HG03442 (cell line): ENCODE measurements around the gene TSPAN3.

Experiments used
- ATAC-seq: cut with Tn5 transposase; IDR thresholded peaks from one replicate; pipeline ENCODE4 v1.9.1; 2021; ENCODE audit warnings: mild to moderate bottlenecking, moderate library complexity; ENCODE audit not compliant: unreplicated experiment

TSPAN3 gene

GRCh38 chr15:77070495-77071304, at the start of gene TSPAN3:
TSPAN3 (minus strand) TSS chr15:77071109; CDS start chr15:77070954, 155 bp downstream.
- peak; percentile 87 for ATAC-seq

DNA sequence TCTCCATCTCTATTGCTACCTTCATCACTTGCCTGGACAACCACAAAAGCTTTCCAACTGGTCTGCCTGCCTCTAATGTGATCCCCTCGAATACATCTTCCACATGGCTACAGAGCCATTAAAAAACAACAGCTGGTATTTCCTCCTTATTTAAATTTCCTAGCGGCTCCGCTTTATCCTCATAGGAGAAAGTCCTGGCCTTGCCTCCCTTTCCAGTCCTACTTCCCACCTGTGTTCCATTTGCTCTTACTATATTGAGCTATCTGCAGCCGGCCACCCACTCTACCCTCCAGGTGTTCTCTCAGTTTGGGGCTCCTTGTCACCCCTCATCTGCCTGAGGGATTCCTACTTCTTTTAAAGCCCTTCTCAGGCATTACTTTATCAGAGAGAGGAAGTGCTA, 49.7 kb upstream of the TSPAN3 start:
- ATAC-seq: no peak

DNA sequence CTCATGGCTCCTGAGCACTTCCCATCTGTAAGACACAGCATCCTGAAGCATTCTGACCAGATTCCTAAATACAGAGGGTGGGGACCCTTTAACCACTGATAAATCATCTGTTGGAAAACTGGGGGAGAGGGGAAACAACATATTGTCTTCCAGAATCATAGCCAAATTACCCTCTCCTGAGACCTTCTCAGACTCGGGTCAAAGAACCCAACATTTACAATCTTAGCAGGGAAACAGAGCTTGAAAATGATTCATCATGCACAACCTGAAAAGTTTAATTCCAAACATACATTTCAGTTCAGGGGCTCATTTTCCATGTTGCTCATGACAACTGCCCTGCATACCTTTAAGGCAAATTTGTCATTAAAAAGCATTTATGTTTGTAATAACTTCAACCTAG, 48.5 kb upstream of the TSPAN3 start:
- ATAC-seq: no peak

- no peak for ATAC-seq
Measured at GRCh38 chr15:77118882-77119321, 48.0 kb upstream of the TSPAN3 start.

- ATAC-seq: no peak
Measured at GRCh38 chr15:77115179-77115578, 44.3 kb upstream of the TSPAN3 start.

GRCh38 chr15:77112838-77113504, 42.1 kb upstream of the TSPAN3 start:
- no peak for ATAC-seq

- ATAC-seq: no peak
Measured at GRCh38 chr15:77111789-77112188, 40.9 kb upstream of the TSPAN3 start.

DNA sequence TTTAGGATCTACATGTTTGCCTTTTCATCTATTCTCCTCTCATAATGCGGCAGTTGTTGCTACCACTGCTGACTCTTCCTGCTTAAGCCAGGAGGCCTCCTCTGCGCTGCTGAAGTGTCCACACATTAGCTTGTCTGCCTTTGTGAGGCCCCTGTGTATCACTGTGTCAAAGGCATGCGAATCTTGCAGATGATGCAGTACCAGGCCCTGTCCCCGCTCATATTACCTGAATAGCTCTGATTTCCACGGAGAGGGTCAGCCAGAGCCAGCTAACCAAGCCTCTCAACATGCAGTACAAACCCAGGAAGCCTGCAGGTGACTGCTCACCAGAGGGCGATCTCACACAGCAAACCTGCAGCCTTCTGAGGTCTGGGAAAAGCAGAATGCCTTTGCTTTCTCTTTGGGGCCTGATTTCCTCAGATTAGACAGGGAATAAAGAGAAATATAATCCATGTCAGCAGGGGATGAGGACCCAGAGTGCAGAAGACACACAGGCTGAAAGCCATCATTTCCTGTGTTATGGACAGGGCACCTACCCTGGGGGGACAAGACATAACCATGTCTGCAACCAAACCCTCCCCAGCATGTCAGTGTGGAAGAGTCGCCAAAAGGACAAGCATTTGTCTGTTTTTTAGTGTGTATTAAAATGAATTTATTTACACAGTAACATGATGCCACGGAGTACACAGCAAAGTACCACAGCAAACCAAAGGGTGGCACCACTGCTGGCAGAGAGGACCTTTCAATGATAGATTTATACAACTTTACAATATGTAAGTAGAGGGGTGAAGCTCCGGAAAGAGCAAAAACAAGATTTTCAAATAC, 36.8 kb upstream of the TSPAN3 start:
- ATAC-seq: no peak

DNA sequence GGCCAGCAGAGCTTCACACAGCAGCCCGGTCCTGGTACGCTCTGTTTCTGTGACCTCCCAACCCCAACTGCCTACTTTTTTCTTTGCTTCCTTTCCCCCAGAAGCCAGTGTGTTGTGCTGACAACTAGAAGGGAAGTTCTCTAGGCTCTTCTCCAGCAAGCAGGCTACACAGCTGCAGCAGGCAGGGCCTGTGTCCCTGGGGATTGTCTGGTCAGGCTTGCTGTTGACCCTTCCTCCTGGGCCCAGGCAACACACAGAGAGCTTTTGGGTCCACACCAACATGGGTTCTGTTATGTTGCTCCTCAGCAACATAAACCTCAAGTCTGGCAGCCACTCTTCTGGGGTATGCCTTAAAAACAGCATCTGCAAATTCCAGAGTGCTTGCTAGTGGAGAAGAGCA, 36.2 kb upstream of the TSPAN3 start:
- no peak for ATAC-seq

- no peak for ATAC-seq
Measured at GRCh38 chr15:77104155-77104554, 33.2 kb upstream of the TSPAN3 start.

DNA sequence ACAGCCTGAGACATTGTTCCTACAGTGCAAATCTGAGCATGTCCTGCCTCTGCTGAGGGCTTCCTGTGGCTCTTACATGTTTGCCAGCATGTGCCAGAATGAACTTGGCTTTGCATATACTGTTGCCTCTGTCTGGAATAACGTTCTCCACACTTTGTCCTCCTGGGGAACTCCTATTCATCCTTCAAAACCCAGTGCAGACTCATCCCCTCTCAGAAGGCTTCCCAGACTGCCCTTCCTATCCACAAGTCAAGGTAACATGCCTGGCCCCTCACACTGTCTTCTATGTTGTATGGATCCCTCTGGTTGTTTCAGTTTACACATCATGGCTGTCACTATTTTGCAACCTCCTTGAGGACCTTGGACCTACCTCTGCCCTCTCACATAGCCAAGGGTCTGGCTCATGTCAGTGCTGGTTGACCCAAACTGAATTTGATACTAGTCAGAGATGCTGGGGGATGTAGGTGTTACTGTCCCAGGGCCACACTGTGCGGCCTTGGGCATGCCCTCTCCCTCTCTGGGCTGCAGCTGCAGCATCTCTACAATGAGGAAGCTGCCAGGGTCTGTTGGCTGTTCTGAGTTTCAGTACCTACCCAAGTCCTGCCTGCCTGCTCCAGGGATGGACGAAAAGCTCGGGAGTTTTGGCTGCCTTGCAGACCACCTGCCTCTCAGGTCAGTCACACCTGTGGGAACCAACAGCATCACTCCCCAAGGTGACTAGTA, 29.0 kb upstream of the TSPAN3 start:
- no peak for ATAC-seq

GRCh38 chr15:77098572-77098971, 27.7 kb upstream of the TSPAN3 start:
- no peak for ATAC-seq

DNA sequence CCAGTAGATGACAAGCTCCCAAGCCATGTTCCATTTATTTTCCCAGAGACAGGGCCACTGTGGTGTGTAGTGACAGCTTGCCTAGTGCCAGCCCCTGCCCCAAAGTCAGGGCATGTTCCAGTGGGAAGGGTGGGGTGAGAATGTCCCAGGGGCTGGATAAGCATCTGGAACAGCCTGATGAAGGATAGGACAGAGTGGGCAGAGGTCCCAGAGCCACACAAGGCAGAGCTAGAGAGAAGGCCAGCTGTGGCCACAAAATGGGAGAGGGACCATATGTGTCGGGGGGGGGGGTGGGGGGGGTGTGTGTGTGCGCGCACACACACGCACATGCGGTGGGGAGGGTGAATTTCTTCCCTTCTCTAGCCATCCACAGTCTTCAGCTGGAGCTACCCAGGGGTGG, 27.0 kb upstream of the TSPAN3 start:
- no peak for ATAC-seq

DNA sequence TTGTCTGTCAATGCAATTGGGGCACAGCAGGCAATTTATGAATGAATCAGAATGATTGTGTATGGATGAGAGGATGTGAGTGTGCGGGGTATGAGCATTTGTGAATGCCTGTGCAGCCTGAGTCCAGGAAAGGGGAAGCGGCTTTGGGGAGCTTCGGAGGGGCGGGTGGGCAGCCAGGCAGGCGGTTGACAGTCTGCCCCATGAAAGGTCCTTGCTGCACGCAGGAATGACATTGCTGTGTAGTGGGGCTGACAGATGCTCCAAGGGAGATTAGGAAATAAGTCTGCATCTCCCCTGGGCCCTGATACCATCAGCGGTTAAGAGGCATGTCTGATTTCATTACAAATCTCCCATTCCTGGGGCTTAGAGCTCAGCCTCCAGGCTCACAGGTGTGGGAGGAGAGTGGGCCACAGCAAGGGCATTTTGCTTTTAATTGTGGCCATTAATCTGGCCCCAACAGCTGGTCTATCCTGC, 26.4 kb upstream of the TSPAN3 start:
- no peak for ATAC-seq

DNA sequence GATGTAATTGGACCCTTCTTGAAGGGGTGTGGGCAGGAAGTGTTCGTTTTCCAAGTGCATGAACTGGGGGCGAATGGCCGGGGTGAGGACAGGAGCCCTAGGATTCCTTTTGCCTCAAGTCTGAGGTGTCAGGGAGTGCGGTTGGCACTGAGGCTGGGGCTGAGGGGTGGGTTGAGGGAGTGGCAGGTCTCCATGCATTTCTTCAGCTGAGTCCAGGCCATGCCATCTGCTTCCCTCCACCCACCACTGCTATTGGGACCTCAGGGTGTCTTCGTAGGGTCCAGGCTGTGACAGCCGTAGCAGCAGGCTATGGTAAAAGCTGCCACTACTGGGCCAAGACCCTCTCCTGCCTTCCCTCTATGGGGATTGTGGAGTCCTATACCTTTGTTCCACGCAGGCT, 25.6 kb upstream of the TSPAN3 start:
- ATAC-seq: no peak

- ATAC-seq: no peak
Measured at GRCh38 chr15:77096138-77096537, 25.2 kb upstream of the TSPAN3 start.

GRCh38 chr15:77094397-77095030, 23.6 kb upstream of the TSPAN3 start:
- ATAC-seq: no peak

GRCh38 chr15:77093436-77093835, 22.5 kb upstream of the TSPAN3 start:
- ATAC-seq: no peak

GRCh38 chr15:77091097-77091496, 20.2 kb upstream of the TSPAN3 start:
- ATAC-seq: no peak

- no peak for ATAC-seq
Measured at GRCh38 chr15:77087213-77087612, 16.3 kb upstream of the TSPAN3 start.
